Measurements from ENCODE around the gene PVALB. TPM values are rescaled to one million over a fixed set of nuclear protein-coding genes. Genes with fewer than 3 reads are reported as not detected.
"Not testable (repeated sequence)": the region's sequence is repeated elsewhere in the genome, so short reads cannot be mapped to it uniquely, and the experiment has no call there.

Gene PVALB
- total and polyA plus RNA-seq, 2 donors (not counting 3 experiments of a cell fraction or from before 2014, with no cell fraction given) = not detected

DNA sequence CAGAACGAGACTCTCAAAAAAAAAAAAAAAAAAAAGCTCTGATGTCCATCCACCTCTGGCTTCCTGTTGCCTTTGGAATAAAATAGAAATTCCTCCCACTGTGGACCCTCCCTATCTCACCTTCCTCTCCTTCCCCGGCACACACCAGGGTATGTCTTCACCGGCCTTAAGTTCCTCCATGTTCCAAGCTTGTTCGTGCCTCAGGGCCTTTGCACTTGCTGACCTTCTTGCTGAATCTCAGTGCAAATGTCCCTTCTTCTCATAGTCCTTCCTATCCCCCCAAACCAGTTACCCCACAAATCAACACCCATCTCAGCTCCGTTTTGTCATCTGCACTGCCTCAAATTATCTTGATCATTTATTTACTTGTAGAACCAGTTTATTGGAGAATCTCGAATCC lies 61.5 kb downstream of the PVALB start:
- ChIA-PET CTCF (interaction anchor here (0.8 to 6.4 kb wide), 5 partner anchors 13 to 227 kb away, joined by 3 to 75 read pairs (median 10); partner anchors contain the start of gene IFT27), POLR2A (no interaction called here)
- dilution Hi-C loops (cut with MboI; ENCODE audit: extremely low pct_ligation_motif_present, low sequenced_read_pairs) (no loop called here), intact Hi-C loops (cut with micrococcal nuclease) (loop anchor here (5.0 kb wide), 1 partner anchor 213 kb away; no protein-coding TSS in a partner anchor)
- DNase-seq (ENCODE audit: low read depth, low spot score) (no peak), FAIRE-seq (no peak)
- Histone ChIP-seq H3K9me3 (replicated peaks; ENCODE audit: control insufficient read depth, insufficient read depth, low read length) (no peaks in the 10 kb centered on the region), H3K27me3 (ENCODE audit: control insufficient read depth in 2 of 2, insufficient read depth in 2 of 2, low read length in 2 of 2) (peaks cover 0 to 4% of the 10 kb centered on the region in 2 experiments), H4K20me1 (replicated peaks; ENCODE audit: control insufficient read depth, extremely low read depth, insufficient read depth, low read length) (no peaks in the 10 kb centered on the region), H3K4me2 (ENCODE audit: insufficient read depth, low read length) (no peak overlapping the region), H3K9me1 (replicated peaks; ENCODE audit: control insufficient read depth, extremely low read depth, insufficient read depth, low read length) (no peaks in the 10 kb centered on the region), H3K4me3 (replicated peaks in 1 of 3; ENCODE audit: insufficient read depth in 1 of 3, low read depth in 1 of 3, low read length in 3 of 3) (no peak overlapping the region), H3K36me3 (ENCODE audit: control insufficient read depth in 2 of 2, extremely low read depth in 1 of 2, insufficient read depth in 2 of 2, low read length in 2 of 2) (no peaks in the 10 kb centered on the region), H3K9ac (replicated peaks; ENCODE audit: extremely low read depth, insufficient read depth, low read length) (no peak overlapping the region), H3K27ac (ENCODE audit: insufficient read depth, low read depth, low read length) (no peak overlapping the region), H3K79me2 (ENCODE audit: control insufficient read depth, insufficient read depth, low read length) (no peaks in the 10 kb centered on the region), H3K4me1 (ENCODE audit: control insufficient read depth, extremely low read depth, insufficient read depth, low read length) (no peaks in the 10 kb centered on the region), H2AFZ (ENCODE audit: low read depth, low read length) (no peak overlapping the region)
- TF ChIP-seq FOS (IDR thresholded peaks at IDR 0.05; ENCODE audit: borderline replicate concordance, insufficient read depth, low read length) = no peak
- no peak for TF ChIP-seq EZH2 (IDR thresholded peaks at IDR 0.05; ENCODE audit: borderline replicate concordance, low read depth, low read length, severe bottlenecking)
- no peak for TF ChIP-seq POLR2AphosphoS5 (IDR thresholded peaks at IDR 0.05; ENCODE audit: insufficient read depth, low read depth, low read length)
- no peak for TF ChIP-seq POLR2A (IDR thresholded peaks at IDR 0.05; ENCODE audit: low read depth, low read length)
- no peak for TF ChIP-seq GATA2 (IDR thresholded peaks at IDR 0.05; ENCODE audit: insufficient read depth, insufficient read length, low read depth, low read length)
- TF ChIP-seq, protein P1, sequence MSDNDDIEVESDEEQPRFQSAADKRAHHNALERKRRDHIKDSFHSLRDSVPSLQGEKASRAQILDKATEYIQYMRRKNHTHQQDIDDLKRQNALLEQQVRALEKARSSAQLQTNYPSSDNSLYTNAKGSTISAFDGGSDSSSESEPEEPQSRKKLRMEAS (IDR thresholded peaks at IDR 0.05; ENCODE audit: insufficient read depth, insufficient read length) = no peak
- no peak for TF ChIP-seq MYC (IDR thresholded peaks at IDR 0.05; ENCODE audit: low read depth, low read length)
- no TSS peak for BruUV-seq (replicated peaks)

DNA sequence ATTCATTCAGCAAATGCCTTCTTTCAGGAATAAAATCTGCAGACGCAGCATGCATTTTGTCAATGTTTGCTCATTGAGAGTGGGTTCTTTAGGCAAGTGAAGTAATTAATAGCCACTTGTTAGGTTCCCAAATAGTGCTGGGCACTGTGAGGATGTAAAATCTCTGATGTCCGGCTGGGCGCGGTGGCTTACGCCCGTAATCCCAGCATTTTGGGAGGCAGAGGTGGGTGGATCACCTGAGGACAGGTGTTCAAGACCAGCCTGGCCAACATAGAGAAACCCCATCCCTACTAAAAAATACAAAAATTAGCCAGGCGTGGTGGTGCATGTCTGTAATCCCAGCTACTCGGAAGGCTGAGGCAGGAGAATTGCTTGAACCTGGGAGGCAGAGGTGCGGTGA lies 62.0 kb downstream of the PVALB start:
- intact Hi-C loops (cut with micrococcal nuclease) = loop anchor here (5.0 kb wide), 1 partner anchor 213 kb away; no protein-coding TSS in a partner anchor
- H3K4me1 ChIP-seq (ENCODE audit: control insufficient read depth, extremely low read depth, insufficient read depth, low read length); H3K27ac ChIP-seq (ENCODE audit: insufficient read depth, low read depth, low read length); dilution Hi-C loops (cut with MboI; ENCODE audit: extremely low pct_ligation_motif_present, low sequenced_read_pairs); H3K27me3 ChIP-seq (ENCODE audit: control insufficient read depth in 2 of 2, insufficient read depth in 2 of 2, low read length in 2 of 2); DNase-seq (ENCODE audit: low read depth, low spot score); H3K79me2 ChIP-seq (ENCODE audit: control insufficient read depth, insufficient read depth, low read length); BruUV-seq (replicated peaks); H3K4me2 ChIP-seq (ENCODE audit: insufficient read depth, low read length); H3K9ac ChIP-seq (replicated peaks; ENCODE audit: extremely low read depth, insufficient read depth, low read length); H3K9me3 ChIP-seq (replicated peaks; ENCODE audit: control insufficient read depth, insufficient read depth, low read length); H2AFZ ChIP-seq (ENCODE audit: low read depth, low read length); POLR2A ChIA-PET; H3K36me3 ChIP-seq (ENCODE audit: control insufficient read depth in 2 of 2, extremely low read depth in 1 of 2, insufficient read depth in 2 of 2, low read length in 2 of 2); FAIRE-seq; H3K9me1 ChIP-seq (replicated peaks; ENCODE audit: control insufficient read depth, extremely low read depth, insufficient read depth, low read length); H4K20me1 ChIP-seq (replicated peaks; ENCODE audit: control insufficient read depth, extremely low read depth, insufficient read depth, low read length); H3K4me3 ChIP-seq (replicated peaks in 1 of 3; ENCODE audit: insufficient read depth in 1 of 3, low read depth in 1 of 3, low read length in 3 of 3): not testable (repeated sequence)
- CTCF ChIA-PET = interaction anchor here (1.7 to 6.4 kb wide), 4 partner anchors 13 to 223 kb away, joined by 5 to 75 read pairs (median 24); partner anchors contain the start of gene IFT27
